Endodermal cell (in vitro differentiated cells): ENCODE results near the gene SPATA7. TPM values are rescaled to one million over a fixed set of nuclear protein-coding genes. Genes with fewer than 3 reads are reported as not detected.

ENCODE experiments used
- DNase-seq: peaks from one replicate; pipeline ENCODE4 v3.0.0-alpha.2; 2017
- H3K27ac ChIP-seq: 2 replicates; pipeline ENCODE4 v1.5.1; 2013; ENCODE audit warnings: mild to moderate bottlenecking, low read depth, low read length, moderate library complexity
- H3K27me3 ChIP-seq: 2 replicates; pipeline ENCODE4 v1.6.1; 2013; ENCODE audit warnings: mild to moderate bottlenecking, low read length, moderate library complexity; ENCODE audit not compliant: insufficient read depth, control insufficient read depth, poor library complexity, severe bottlenecking
- H3K36me3 ChIP-seq: 2 replicates; pipeline ENCODE4 v1.7.0; 2013; ENCODE audit warnings: mild to moderate bottlenecking, low read length, moderate library complexity; ENCODE audit not compliant: control insufficient read depth, insufficient read depth
- H3K4me1 ChIP-seq: one replicate; pipeline ENCODE4 v1.7.0; 2013; ENCODE audit warnings: low read length; ENCODE audit not compliant: control insufficient read depth, insufficient read depth
- H3K4me3 ChIP-seq: 2 replicates; pipeline ENCODE4 v1.5.1; 2013; ENCODE audit warnings: mild to moderate bottlenecking, low read length, moderate library complexity
- H3K9ac ChIP-seq: 2 replicates; pipeline ENCODE4 v1.6.1; 2013; ENCODE audit warnings: mild to moderate bottlenecking, low read length, moderate library complexity; ENCODE audit not compliant: poor library complexity, severe bottlenecking; ENCODE audit errors: extremely low read depth
- H3K9me3 ChIP-seq: 2 replicates; pipeline ENCODE4 v1.6.1; 2013; ENCODE audit warnings: mild to moderate bottlenecking, low read length, moderate library complexity; ENCODE audit not compliant: control insufficient read depth
- H3K27ac Mint-ChIP-seq: 2 replicates; pipeline ENCODE4 v1.8.0; 2020; ENCODE audit warnings: mixed read lengths
- H3K27me3 Mint-ChIP-seq: 2 replicates; pipeline ENCODE4 v1.8.0; 2021; ENCODE audit warnings: mild to moderate bottlenecking, mixed read lengths; ENCODE audit not compliant: insufficient read depth
- H3K36me3 Mint-ChIP-seq: 2 replicates; pipeline ENCODE4 v1.8.0; 2020; ENCODE audit warnings: low read depth, mixed read lengths
- H3K4me1 Mint-ChIP-seq: 2 replicates; pipeline ENCODE4 v1.8.0; 2020; ENCODE audit warnings: mixed read lengths
- H3K4me3 Mint-ChIP-seq: 2 replicates; pipeline ENCODE4 v1.8.0; 2020; ENCODE audit warnings: mild to moderate bottlenecking, moderate library complexity, mixed read lengths
- H3K9me3 Mint-ChIP-seq: 2 replicates; pipeline ENCODE4 v1.8.0; 2020; ENCODE audit warnings: mild to moderate bottlenecking, mixed read lengths
- WGBS, 2 experiments: methylation state at CpG; one replicate each; pipeline versions ENCODE4 v1.1.5 to v1.1.7; 2013; ENCODE audit warnings: missing lambda C conversion rate in 2 of 2, mixed read lengths in 1 of 2; ENCODE audit not compliant: insufficient coverage in 1 of 2, insufficient read length in 1 of 2; 5-methylcytosine and 5-hydroxymethylcytosine counted together
- total RNA-seq, 2 donors: library from RNA; stranded (reverse); fragmentation: NEBNext Ultra II Directional in 1 of 2; extraction: Animal tissue kit (Norgen Biotek cat#: 25700) in 1 of 2; gene quantifications; 2 replicates in 1 of 2; 3 replicates in 1 of 2; pipeline ENCODE4 v1.2.1, GENCODE V29; 2021
- TF ChIP-seq, protein P1 (sequence below): fragments of 200-600 bp; sonication (generic); conservative IDR thresholded peaks from 2 replicates; pipeline ENCODE4 v1.5.0; 2021; ENCODE audit warnings: antibody characterized with exemption, mild to moderate bottlenecking

The SPATA7 gene
- total RNA-seq, 2 donors from 2014 or later = 20.6 to 47.0 TPM

GRCh38 chr14:88420187-88420586, 34.7 kb downstream of the SPATA7 start:
- no peaks in the 10 kb centered on the region for H3K27me3 ChIP-seq
- no peak overlapping the region for H3K9ac ChIP-seq
- H3K36me3 ChIP-seq = peaks cover 34% of the 10 kb centered on the region
- Mint-ChIP-seq H3K4me1 (no peaks in the 10 kb centered on the region), H3K4me3 (no peak overlapping the region), H3K36me3 (peaks cover 45% of the 10 kb centered on the region), H3K9me3 (peaks cover 23% of the 10 kb centered on the region), H3K27ac (no peak overlapping the region), H3K27me3 (no peaks in the 10 kb centered on the region)
- no peak for DNase-seq
- H3K4me1 ChIP-seq = no peaks in the 10 kb centered on the region
- no peak overlapping the region for H3K27ac ChIP-seq
- H3K4me3 ChIP-seq = no peak overlapping the region
- 95 to 100% methylated on average over 1 to 3 of the region's 3 CpGs for WGBS, 2 experiments
- TF ChIP-seq, protein P1, sequence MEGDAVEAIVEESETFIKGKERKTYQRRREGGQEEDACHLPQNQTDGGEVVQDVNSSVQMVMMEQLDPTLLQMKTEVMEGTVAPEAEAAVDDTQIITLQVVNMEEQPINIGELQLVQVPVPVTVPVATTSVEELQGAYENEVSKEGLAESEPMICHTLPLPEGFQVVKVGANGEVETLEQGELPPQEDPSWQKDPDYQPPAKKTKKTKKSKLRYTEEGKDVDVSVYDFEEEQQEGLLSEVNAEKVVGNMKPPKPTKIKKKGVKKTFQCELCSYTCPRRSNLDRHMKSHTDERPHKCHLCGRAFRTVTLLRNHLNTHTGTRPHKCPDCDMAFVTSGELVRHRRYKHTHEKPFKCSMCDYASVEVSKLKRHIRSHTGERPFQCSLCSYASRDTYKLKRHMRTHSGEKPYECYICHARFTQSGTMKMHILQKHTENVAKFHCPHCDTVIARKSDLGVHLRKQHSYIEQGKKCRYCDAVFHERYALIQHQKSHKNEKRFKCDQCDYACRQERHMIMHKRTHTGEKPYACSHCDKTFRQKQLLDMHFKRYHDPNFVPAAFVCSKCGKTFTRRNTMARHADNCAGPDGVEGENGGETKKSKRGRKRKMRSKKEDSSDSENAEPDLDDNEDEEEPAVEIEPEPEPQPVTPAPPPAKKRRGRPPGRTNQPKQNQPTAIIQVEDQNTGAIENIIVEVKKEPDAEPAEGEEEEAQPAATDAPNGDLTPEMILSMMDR = no peak
- H3K9me3 ChIP-seq = peaks cover 27% of the 10 kb centered on the region

DNA sequence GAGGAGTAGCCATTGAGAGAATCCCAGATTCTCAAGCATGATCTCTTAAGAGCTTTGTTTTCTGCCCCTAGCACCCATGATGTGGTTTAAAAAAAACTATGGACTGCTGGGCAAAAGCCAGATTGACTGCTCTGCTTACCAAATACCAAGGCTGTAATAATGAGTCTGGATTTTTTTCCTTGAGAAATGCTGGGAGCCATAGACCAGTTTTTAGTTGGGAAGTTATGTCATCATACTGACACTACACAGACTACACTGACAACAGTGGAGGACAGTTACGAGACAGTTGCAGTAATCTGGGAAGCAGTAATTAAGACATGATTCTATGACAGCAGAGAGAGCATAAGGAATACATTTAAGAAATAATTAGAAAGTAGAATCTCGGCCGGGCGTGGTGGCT, 35.8 kb downstream of the SPATA7 start:
- Histone ChIP-seq H3K9me3 (peaks cover 20% of the 10 kb centered on the region), H3K4me3 (no peak overlapping the region), H3K9ac (no peak overlapping the region), H3K36me3 (peaks cover 25% of the 10 kb centered on the region), H3K4me1 (no peaks in the 10 kb centered on the region), H3K27me3 (no peaks in the 10 kb centered on the region), H3K27ac (no peak overlapping the region)
- no peak for DNase-seq
- peaks cover 17% of the 10 kb centered on the region for H3K9me3 Mint-ChIP-seq
- H3K36me3 Mint-ChIP-seq = peaks cover 36% of the 10 kb centered on the region
- TF ChIP-seq, protein P1 = no peak
- no peaks in the 10 kb centered on the region for H3K4me1 Mint-ChIP-seq
- H3K27ac Mint-ChIP-seq = no peak overlapping the region
- H3K4me3 Mint-ChIP-seq = no peak overlapping the region
- 90 to 97% methylated on average over 3 to 4 of the region's 4 CpGs for WGBS, 2 experiments
- H3K27me3 Mint-ChIP-seq = no peaks in the 10 kb centered on the region

DNA sequence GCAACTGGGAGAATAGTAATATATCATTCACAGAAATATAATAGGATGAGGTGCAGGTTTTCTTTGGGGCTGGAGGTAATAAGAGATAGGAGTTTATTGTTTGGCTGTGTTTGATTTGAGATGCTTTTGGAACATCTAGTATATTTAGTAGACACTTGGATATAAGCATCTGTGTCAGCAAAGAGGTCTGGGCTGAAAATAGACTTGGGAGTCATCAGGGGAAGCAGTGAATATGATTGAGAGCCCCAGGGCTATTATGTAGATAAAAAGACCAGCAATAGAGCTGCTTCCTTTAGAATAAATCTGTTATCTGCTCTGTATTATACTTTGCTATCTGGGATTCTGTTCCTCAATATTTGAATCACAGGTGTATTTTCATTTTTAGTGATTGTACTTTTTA, 36.6 kb downstream of the SPATA7 start:
- TF ChIP-seq, protein P1 = no peak
- Mint-ChIP-seq H3K4me1 (no peaks in the 10 kb centered on the region), H3K27ac (no peak overlapping the region), H3K9me3 (peaks cover 15% of the 10 kb centered on the region), H3K4me3 (no peak overlapping the region), H3K27me3 (no peaks in the 10 kb centered on the region), H3K36me3 (peaks cover 33% of the 10 kb centered on the region)
- Histone ChIP-seq H3K4me3 (no peak overlapping the region), H3K9me3 (peaks cover 14% of the 10 kb centered on the region), H3K27me3 (no peaks in the 10 kb centered on the region), H3K4me1 (no peaks in the 10 kb centered on the region), H3K9ac (no peak overlapping the region), H3K36me3 (peaks cover 22% of the 10 kb centered on the region), H3K27ac (no peak overlapping the region)
- no peak for DNase-seq
